ENCODE data around the gene KCNJ14.

DNA sequence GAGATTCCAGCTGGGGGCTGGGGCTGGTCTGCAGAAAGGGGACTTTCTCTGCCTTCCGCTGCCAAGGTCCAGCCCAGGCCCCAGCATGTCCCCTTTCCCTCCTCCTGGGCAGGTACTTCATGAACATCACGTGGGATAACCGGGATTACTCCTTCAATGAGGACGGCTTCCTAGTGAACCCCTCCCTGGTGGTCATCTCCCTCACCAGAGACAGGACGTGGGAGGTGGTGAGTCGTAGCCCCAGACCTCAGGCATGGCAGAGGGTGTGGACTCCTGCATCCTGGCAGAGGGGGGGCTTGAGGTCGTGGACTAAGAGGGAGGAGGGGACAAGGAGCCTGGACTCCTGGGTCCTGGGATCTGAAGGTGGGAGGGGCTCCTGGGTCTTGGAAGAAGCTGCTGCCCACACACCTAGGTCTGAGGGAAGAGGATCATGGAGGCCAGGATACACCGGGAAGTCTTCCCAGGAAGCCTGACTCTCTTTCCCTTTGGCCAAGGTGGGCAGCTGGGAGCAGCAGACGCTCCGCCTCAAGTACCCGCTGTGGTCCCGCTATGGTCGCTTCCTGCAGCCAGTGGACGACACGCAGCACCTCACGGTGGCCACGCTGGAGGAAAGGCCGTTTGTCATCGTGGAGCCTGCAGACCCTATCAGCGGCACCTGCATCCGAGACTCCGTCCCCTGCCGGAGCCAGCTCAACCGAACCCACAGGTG, 41.3 kb upstream of the KCNJ14 start:
- TF ChIP-seq, protein P1, sequence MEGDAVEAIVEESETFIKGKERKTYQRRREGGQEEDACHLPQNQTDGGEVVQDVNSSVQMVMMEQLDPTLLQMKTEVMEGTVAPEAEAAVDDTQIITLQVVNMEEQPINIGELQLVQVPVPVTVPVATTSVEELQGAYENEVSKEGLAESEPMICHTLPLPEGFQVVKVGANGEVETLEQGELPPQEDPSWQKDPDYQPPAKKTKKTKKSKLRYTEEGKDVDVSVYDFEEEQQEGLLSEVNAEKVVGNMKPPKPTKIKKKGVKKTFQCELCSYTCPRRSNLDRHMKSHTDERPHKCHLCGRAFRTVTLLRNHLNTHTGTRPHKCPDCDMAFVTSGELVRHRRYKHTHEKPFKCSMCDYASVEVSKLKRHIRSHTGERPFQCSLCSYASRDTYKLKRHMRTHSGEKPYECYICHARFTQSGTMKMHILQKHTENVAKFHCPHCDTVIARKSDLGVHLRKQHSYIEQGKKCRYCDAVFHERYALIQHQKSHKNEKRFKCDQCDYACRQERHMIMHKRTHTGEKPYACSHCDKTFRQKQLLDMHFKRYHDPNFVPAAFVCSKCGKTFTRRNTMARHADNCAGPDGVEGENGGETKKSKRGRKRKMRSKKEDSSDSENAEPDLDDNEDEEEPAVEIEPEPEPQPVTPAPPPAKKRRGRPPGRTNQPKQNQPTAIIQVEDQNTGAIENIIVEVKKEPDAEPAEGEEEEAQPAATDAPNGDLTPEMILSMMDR (IDR thresholded peaks at IDR 0.05), result no peak
- TF ChIP-seq EP300 (IDR thresholded peaks at IDR 0.05), result no peak
